BLaER1 (cell line): ENCODE measurements around the gene SPATS2L.

ENCODE experiments used
- H3K27ac ChIP-seq: shearing (Covaris generic); formaldehyde crosslinking; 2 replicates; pipeline ENCODE4 v1.8.1; 2022
- H3K27me3 ChIP-seq: shearing (Covaris generic); formaldehyde crosslinking; 2 replicates; pipeline ENCODE4 v1.8.1; 2022
- H3K36me3 ChIP-seq: shearing (Covaris generic); formaldehyde crosslinking; 2 replicates; pipeline ENCODE4 v1.8.1; 2022
- H3K4me1 ChIP-seq: shearing (Covaris generic); formaldehyde crosslinking; 2 replicates; pipeline ENCODE4 v1.8.1; 2022
- H3K4me2 ChIP-seq: shearing (Covaris generic); formaldehyde crosslinking; 2 replicates; pipeline ENCODE4 v1.8.1; 2022
- H3K4me3 ChIP-seq: shearing (Covaris generic); formaldehyde crosslinking; 2 replicates; pipeline ENCODE4 v1.8.1; 2022
- H3K9ac ChIP-seq: shearing (Covaris generic); formaldehyde crosslinking; 2 replicates; pipeline ENCODE4 v1.8.1; 2022
- H3K9me3 ChIP-seq: shearing (Covaris generic); formaldehyde crosslinking; 2 replicates; pipeline ENCODE4 v1.8.1; 2022
- H4K20me1 ChIP-seq: shearing (Covaris generic); formaldehyde crosslinking; 2 replicates; pipeline ENCODE4 v1.8.1; 2022
- Cebpa-rat ChIP-seq: shearing (Covaris generic); IDR thresholded peaks from 2 replicates; pipeline ENCODE4 v1.8.1; 2022

SPATS2L gene

GRCh38 chr2:200379481-200380090 is 73.1 kb downstream of the SPATS2L start:
- Histone ChIP-seq H3K9ac (no peak overlapping the region), H3K4me2 (no peak overlapping the region), H3K36me3 (no peaks in the 10 kb centered on the region), H3K27me3 (no peaks in the 10 kb centered on the region), H3K4me1 (peaks cover 38% of the 10 kb centered on the region), H4K20me1 (no peaks in the 10 kb centered on the region), H3K27ac (no peak overlapping the region), H3K4me3 (no peak overlapping the region), H3K9me3 (no peaks in the 10 kb centered on the region)
- TF ChIP-seq Cebpa-rat = no peak

- H4K20me1 ChIP-seq = no peaks in the 10 kb centered on the region
- peaks cover 38% of the 10 kb centered on the region for H3K4me1 ChIP-seq
- no peaks in the 10 kb centered on the region for H3K36me3 ChIP-seq
- H3K4me2 ChIP-seq = no peak overlapping the region
- no peak overlapping the region for H3K9ac ChIP-seq
- H3K27ac ChIP-seq = no peak overlapping the region
- H3K9me3 ChIP-seq = no peaks in the 10 kb centered on the region
- H3K4me3 ChIP-seq = no peak overlapping the region
- no peaks in the 10 kb centered on the region for H3K27me3 ChIP-seq
- TF ChIP-seq Cebpa-rat = no peak
Measured at GRCh38 chr2:200380091-200380561, 73.6 kb downstream of the SPATS2L start.

GRCh38 chr2:200380833-200381542 is 74.5 kb downstream of the SPATS2L start:
- Histone ChIP-seq H3K4me1 (peaks cover 32% of the 10 kb centered on the region), H3K4me3 (no peak overlapping the region), H3K4me2 (no peak overlapping the region; the same call in 1 of the 2 replicates), H3K27ac (no peak overlapping the region), H3K9me3 (no peaks in the 10 kb centered on the region), H4K20me1 (no peaks in the 10 kb centered on the region), H3K36me3 (no peaks in the 10 kb centered on the region), H3K27me3 (no peaks in the 10 kb centered on the region), H3K9ac (no peak overlapping the region)
- TF ChIP-seq Cebpa-rat = no peak

- Histone ChIP-seq H3K27me3 (no peaks in the 10 kb centered on the region), H3K4me3 (no peak overlapping the region), H4K20me1 (no peaks in the 10 kb centered on the region), H3K4me1 (peaks cover 16% of the 10 kb centered on the region), H3K27ac (no peak overlapping the region), H3K4me2 (no peak overlapping the region), H3K9ac (no peak overlapping the region), H3K9me3 (no peaks in the 10 kb centered on the region), H3K36me3 (no peaks in the 10 kb centered on the region)
- no peak for TF ChIP-seq Cebpa-rat
Measured at GRCh38 chr2:200382874-200383273, 76.4 kb downstream of the SPATS2L start.

GRCh38 chr2:200383380-200384110 is 77.1 kb downstream of the SPATS2L start:
- no peak overlapping the region for H3K9ac ChIP-seq
- no peaks in the 10 kb centered on the region for H3K9me3 ChIP-seq

GRCh38 chr2:200385063-200385635 is 78.7 kb downstream of the SPATS2L start:
- no peaks in the 10 kb centered on the region for H3K27me3 ChIP-seq
- no peak overlapping the region for H3K27ac ChIP-seq
- H3K4me1 ChIP-seq = peaks cover 16% of the 10 kb centered on the region
- no peak overlapping the region for H3K4me2 ChIP-seq
- H3K9ac ChIP-seq = no peak overlapping the region
- H3K9me3 ChIP-seq = no peaks in the 10 kb centered on the region
- no peaks in the 10 kb centered on the region for H4K20me1 ChIP-seq
- peaks cover 12% of the 10 kb centered on the region for H3K36me3 ChIP-seq
- no peak overlapping the region for H3K4me3 ChIP-seq
- TF ChIP-seq Cebpa-rat = no peak

More at GRCh38 chr2:200383380-200384110, 77.1 kb downstream of the SPATS2L start:
- H4K20me1 ChIP-seq = no peaks in the 10 kb centered on the region
- H3K4me2 ChIP-seq = peak overlapping the region; percentile 50
- H3K4me1 ChIP-seq = peaks cover 16% of the 10 kb centered on the region
- no peaks in the 10 kb centered on the region for H3K27me3 ChIP-seq
- no peak overlapping the region for H3K4me3 ChIP-seq
- no peaks in the 10 kb centered on the region for H3K36me3 ChIP-seq
- H3K27ac ChIP-seq = no peak overlapping the region
- TF ChIP-seq Cebpa-rat = no peak

GRCh38 chr2:200393191-200393590 is 86.7 kb downstream of the SPATS2L start:
- H3K4me1 ChIP-seq = no peaks in the 10 kb centered on the region
- no peaks in the 10 kb centered on the region for H4K20me1 ChIP-seq
- H3K4me2 ChIP-seq = no peak overlapping the region
- no peak for TF ChIP-seq Cebpa-rat
- no peak overlapping the region for H3K4me3 ChIP-seq
- peaks cover 28% of the 10 kb centered on the region for H3K36me3 ChIP-seq
- no peaks in the 10 kb centered on the region for H3K9me3 ChIP-seq
- no peak overlapping the region for H3K27ac ChIP-seq
- H3K9ac ChIP-seq = no peak overlapping the region
- no peaks in the 10 kb centered on the region for H3K27me3 ChIP-seq

GRCh38 chr2:200394045-200394444 is 87.6 kb downstream of the SPATS2L start:
- H3K27ac ChIP-seq = no peak overlapping the region
- no peak overlapping the region for H3K9ac ChIP-seq
- peaks cover 28% of the 10 kb centered on the region for H3K36me3 ChIP-seq
- H3K9me3 ChIP-seq = no peaks in the 10 kb centered on the region
- H4K20me1 ChIP-seq = no peaks in the 10 kb centered on the region
- H3K4me1 ChIP-seq = no peaks in the 10 kb centered on the region
- no peak overlapping the region for H3K4me2 ChIP-seq
- H3K27me3 ChIP-seq = no peaks in the 10 kb centered on the region
- no peak overlapping the region for H3K4me3 ChIP-seq
- TF ChIP-seq Cebpa-rat = no peak

GRCh38 chr2:200396781-200397242 is 90.3 kb downstream of the SPATS2L start:
- peaks cover 8% of the 10 kb centered on the region; the same call in 1 of the 2 replicates for H3K36me3 ChIP-seq
- H3K9ac ChIP-seq = no peak overlapping the region
- no peaks in the 10 kb centered on the region for H3K4me1 ChIP-seq
- H3K27ac ChIP-seq = no peak overlapping the region
- no peaks in the 10 kb centered on the region for H3K9me3 ChIP-seq
- H4K20me1 ChIP-seq = no peaks in the 10 kb centered on the region
- no peak overlapping the region for H3K4me2 ChIP-seq
- no peak overlapping the region for H3K4me3 ChIP-seq
- H3K27me3 ChIP-seq = no peaks in the 10 kb centered on the region
- no peak for TF ChIP-seq Cebpa-rat
